Muscle layer of colon (tissue), 2 donors: ENCODE measurements around the gene ADARB2.

Experiments
- H3K27ac ChIP-seq: one replicate; pipeline ENCODE4 v1.7.0; 2013; ENCODE audit warnings: low read depth, mild to moderate bottlenecking, low read length, moderate library complexity
- H3K27me3 ChIP-seq, 2 donors: one replicate each; pipeline ENCODE4 v1.7.0; 2013; ENCODE audit warnings: low read length in 2 of 2, mild to moderate bottlenecking in 2 of 2; ENCODE audit not compliant: insufficient read depth in 2 of 2, control insufficient read depth in 1 of 2
- H3K36me3 ChIP-seq: one replicate; pipeline ENCODE4 v1.7.0; 2013; ENCODE audit warnings: mild to moderate bottlenecking, low read length; ENCODE audit not compliant: insufficient read depth
- H3K4me1 ChIP-seq: one replicate; pipeline ENCODE4 v1.7.0; 2013; ENCODE audit warnings: mild to moderate bottlenecking, low read length; ENCODE audit not compliant: insufficient read depth
- H3K4me3 ChIP-seq, 2 donors: one replicate each; pipeline ENCODE4 v1.7.0; 2013; ENCODE audit warnings: low read length in 2 of 2, low read depth in 1 of 2, mild to moderate bottlenecking in 1 of 2, moderate library complexity in 1 of 2
- H3K9ac ChIP-seq: one replicate; pipeline ENCODE4 v1.7.0; 2013; ENCODE audit warnings: low read length
- H3K9me3 ChIP-seq: one replicate; pipeline ENCODE4 v1.7.0; 2013; ENCODE audit warnings: mild to moderate bottlenecking, low read length
- donor health status: abdominal sarcoma.
- donor health status: Adenocarcinoma of cecum.

The ADARB2 gene

GRCh38 chr10:1203704-1204103, 533.6 kb downstream of the ADARB2 start:
- no peaks in the 10 kb centered on the region for H3K4me1 ChIP-seq
- no peak overlapping the region for H3K27ac ChIP-seq
- no peak overlapping the region for H3K4me3 ChIP-seq

DNA sequence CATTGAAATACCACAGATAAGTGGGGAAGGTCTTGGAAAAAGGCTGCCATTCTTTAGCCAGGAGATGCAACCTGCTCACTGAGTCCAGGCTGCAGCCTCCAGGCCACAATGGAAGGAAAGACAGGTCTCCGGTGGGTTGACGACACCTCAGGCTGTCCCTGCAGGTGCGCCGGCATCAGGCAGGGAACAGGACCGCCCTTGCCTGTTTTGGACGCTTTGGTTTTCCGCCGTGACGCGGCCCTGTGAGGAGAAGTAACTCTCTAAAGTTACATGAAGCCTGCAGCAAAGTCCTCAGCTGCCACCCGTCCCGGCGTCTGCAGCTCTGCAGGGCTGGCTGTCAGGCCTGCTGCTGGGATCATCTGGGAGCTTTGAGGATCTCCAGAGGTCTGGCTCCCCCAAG, 534.1 kb downstream of the ADARB2 start:
- Histone ChIP-seq H3K4me1 (no peaks in the 10 kb centered on the region), H3K36me3 (no peaks in the 10 kb centered on the region), H3K4me3 (no peak overlapping the region), H3K9me3 (no peaks in the 10 kb centered on the region), H3K27ac (no peak overlapping the region), H3K27me3 (peaks cover 0 to 6% of the 10 kb centered on the region in 2 donors), H3K9ac (no peak overlapping the region)

More at GRCh38 chr10:1203704-1204103, 533.6 kb downstream of the ADARB2 start:
- Histone ChIP-seq H3K9ac (no peak overlapping the region), H3K36me3 (no peaks in the 10 kb centered on the region), H3K27me3 (peaks cover 0 to 6% of the 10 kb centered on the region in 2 donors), H3K9me3 (no peaks in the 10 kb centered on the region)

- H3K4me3 ChIP-seq, result no peak overlapping the region
- no peaks in the 10 kb centered on the region for H3K36me3 ChIP-seq
- H3K9me3 ChIP-seq, result no peaks in the 10 kb centered on the region
- H3K27me3 ChIP-seq, result peaks cover 0 to 6% of the 10 kb centered on the region in 2 donors
- H3K4me1 ChIP-seq, result no peaks in the 10 kb centered on the region
- no peak overlapping the region for H3K27ac ChIP-seq
- no peak overlapping the region for H3K9ac ChIP-seq
Measured at GRCh38 chr10:1202343-1202742, 535.0 kb downstream of the ADARB2 start.

DNA sequence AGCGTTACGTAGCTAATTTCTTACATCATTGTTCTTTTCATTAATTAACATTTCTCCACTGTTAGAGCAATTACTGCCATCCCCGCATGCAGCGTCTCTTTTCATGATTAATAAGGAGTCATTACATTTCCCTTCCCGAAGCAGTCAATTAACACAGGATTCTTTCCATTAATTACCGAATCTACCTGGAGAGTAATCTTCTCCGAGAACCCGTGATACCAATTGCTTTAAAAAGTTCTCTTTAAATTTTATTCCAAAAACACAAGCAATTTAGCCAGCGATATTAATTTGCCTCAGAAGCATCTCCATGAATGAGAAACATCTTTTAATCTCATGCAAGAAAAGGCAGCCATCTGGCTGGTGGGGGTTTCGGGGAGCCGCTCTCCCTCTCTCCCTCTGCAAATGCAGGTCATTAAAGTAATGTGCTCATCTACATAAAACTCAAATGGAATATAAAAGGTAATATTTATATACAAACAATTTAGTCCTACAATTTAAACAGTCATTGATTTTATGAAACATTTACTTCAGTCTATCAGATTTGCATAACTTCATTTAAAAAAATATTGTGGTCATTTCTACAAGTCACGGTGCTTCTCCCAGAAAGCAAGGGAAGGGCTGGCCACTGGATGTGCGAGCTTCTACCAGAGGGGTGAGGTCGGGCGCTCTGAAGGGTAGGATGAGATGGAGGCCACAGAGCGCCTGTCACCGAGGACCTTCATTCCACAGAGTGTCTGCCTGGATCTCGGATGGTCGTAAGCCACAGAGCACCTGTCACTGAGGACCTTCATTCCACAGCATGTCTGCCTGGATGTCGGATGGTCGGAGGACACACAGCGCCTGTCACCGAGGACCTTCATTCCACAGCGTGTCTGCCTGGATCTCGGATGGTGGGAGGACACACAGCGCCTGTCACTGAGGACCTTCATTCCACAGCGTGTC, 536.2 kb downstream of the ADARB2 start:
- H3K9me3 ChIP-seq, result no peaks in the 10 kb centered on the region
- H3K4me3 ChIP-seq, result no peak overlapping the region
- H3K4me1 ChIP-seq, result no peaks in the 10 kb centered on the region
- H3K9ac ChIP-seq, result no peak overlapping the region
- H3K27me3 ChIP-seq, result peaks cover 0 to 6% of the 10 kb centered on the region in 2 donors
- H3K36me3 ChIP-seq, result no peaks in the 10 kb centered on the region
- H3K27ac ChIP-seq, result no peak overlapping the region

GRCh38 chr10:1199897-1200721, 537.2 kb downstream of the ADARB2 start:
- no peaks in the 10 kb centered on the region for H3K4me1 ChIP-seq
- no peak overlapping the region for H3K27ac ChIP-seq
- peaks cover 0 to 6% of the 10 kb centered on the region in 2 donors for H3K27me3 ChIP-seq
- no peak overlapping the region for H3K4me3 ChIP-seq
- no peak overlapping the region for H3K9ac ChIP-seq
- no peaks in the 10 kb centered on the region for H3K36me3 ChIP-seq
- no peaks in the 10 kb centered on the region for H3K9me3 ChIP-seq

GRCh38 chr10:1199345-1199673, 538.0 kb downstream of the ADARB2 start:
- no peaks in the 10 kb centered on the region for H3K36me3 ChIP-seq
- no peak overlapping the region for H3K9ac ChIP-seq
- peaks cover 0 to 6% of the 10 kb centered on the region in 2 donors for H3K27me3 ChIP-seq
- no peak overlapping the region for H3K4me3 ChIP-seq
- no peak overlapping the region for H3K27ac ChIP-seq
- no peaks in the 10 kb centered on the region for H3K9me3 ChIP-seq
- H3K4me1 ChIP-seq, result no peaks in the 10 kb centered on the region

DNA sequence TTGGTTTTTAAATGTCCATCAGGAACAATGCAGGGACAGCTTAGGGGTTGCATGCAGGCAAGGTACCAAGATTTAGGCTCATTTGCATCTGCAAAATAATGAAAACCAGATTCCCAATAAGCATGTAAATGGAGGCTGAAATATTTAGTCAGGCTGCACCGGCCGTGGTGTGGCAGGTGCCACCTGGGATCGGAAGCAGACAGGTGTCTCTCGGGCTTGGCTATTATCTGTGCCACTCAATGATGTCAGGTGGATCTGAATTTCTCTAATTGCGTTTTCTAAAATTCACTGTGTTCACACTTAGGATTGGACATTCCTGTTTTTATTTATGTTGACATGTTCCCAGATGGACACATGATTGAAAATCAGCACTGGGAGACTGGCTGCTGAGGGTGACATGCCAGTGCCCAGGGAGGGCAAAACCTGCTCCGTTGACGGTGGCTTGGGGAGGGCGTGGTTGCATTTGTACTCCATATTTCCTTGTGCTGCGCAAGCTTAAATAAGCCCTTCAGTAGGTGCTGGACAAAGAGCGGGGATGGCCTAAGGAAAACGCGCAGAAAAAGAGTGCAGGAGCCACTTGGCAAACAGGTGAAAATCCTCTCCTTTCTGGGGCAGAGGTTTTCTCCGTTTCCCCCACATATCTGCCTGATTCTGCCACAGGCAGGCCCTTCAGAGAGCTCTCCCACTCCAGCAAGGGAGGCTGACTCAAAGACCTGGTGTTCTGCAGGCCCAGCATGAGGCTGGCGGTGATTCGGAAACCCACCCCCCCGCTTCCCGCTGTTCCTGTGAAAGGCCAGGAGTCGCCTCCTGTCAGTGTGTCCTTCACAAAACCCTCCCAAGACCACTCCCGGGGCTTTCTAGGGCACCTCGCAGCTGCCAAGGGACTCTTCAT, 538.6 kb downstream of the ADARB2 start:
- no peaks in the 10 kb centered on the region for H3K4me1 ChIP-seq
- peaks cover 0 to 6% of the 10 kb centered on the region in 2 donors for H3K27me3 ChIP-seq
- H3K27ac ChIP-seq, result no peak overlapping the region
- no peaks in the 10 kb centered on the region for H3K36me3 ChIP-seq
- no peak overlapping the region for H3K9ac ChIP-seq
- H3K4me3 ChIP-seq, result no peak overlapping the region
- no peaks in the 10 kb centered on the region for H3K9me3 ChIP-seq

- Histone ChIP-seq H3K9ac (no peak overlapping the region), H3K27ac (no peak overlapping the region), H3K27me3 (peaks cover 0 to 6% of the 10 kb centered on the region in 2 donors)
Measured at GRCh38 chr10:1197384-1197783, 539.9 kb downstream of the ADARB2 start.

GRCh38 chr10:1196656-1197055, 540.7 kb downstream of the ADARB2 start:
- Histone ChIP-seq H3K27me3 (peaks cover 0 to 6% of the 10 kb centered on the region in 2 donors), H3K9me3 (no peaks in the 10 kb centered on the region), H3K9ac (no peak overlapping the region), H3K4me3 (no peak overlapping the region), H3K27ac (no peak overlapping the region), H3K4me1 (no peaks in the 10 kb centered on the region), H3K36me3 (no peaks in the 10 kb centered on the region)

More at GRCh38 chr10:1197384-1197783, 539.9 kb downstream of the ADARB2 start:
- Histone ChIP-seq H3K36me3 (no peaks in the 10 kb centered on the region), H3K4me3 (no peak overlapping the region), H3K4me1 (no peaks in the 10 kb centered on the region), H3K9me3 (no peaks in the 10 kb centered on the region)

- peaks cover 0 to 6% of the 10 kb centered on the region in 2 donors for H3K27me3 ChIP-seq
- no peaks in the 10 kb centered on the region for H3K4me1 ChIP-seq
- no peak overlapping the region for H3K27ac ChIP-seq
- no peak overlapping the region for H3K9ac ChIP-seq
- no peaks in the 10 kb centered on the region for H3K9me3 ChIP-seq
- no peaks in the 10 kb centered on the region for H3K36me3 ChIP-seq
- H3K4me3 ChIP-seq, result no peak overlapping the region
Measured at GRCh38 chr10:1195828-1196227, 541.5 kb downstream of the ADARB2 start.

DNA sequence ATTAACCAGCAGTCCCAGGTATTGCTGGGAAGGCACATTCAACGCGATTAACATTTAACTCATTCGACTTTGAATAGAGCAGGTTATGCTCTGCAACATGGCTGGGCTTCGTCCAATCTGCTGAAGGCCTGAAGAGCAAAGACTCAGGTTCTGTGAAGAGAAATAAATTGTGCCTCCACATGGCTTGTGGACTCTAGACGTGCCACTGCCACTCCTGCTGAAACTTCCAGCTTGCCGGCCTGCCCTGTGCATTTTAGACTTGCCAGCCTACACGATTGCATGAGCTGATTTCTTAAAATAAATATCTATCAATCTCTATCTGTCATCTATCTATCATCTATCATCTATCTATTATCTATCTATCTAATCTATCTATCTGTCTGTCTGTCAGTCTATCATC, 543.2 kb downstream of the ADARB2 start:
- no peaks in the 10 kb centered on the region for H3K4me1 ChIP-seq
- no peak overlapping the region for H3K9ac ChIP-seq
- H3K36me3 ChIP-seq, result no peaks in the 10 kb centered on the region
- H3K27me3 ChIP-seq, result peaks cover 0 to 3% of the 10 kb centered on the region in 2 donors
- H3K4me3 ChIP-seq, result no peak overlapping the region
- no peak overlapping the region for H3K27ac ChIP-seq
- no peaks in the 10 kb centered on the region for H3K9me3 ChIP-seq
